DND-41 (cell line): ENCODE results near the gene SYTL2.

Experiments used
- EZH2 ChIP-seq: IDR thresholded peaks from 3 replicates; pipeline ENCODE4 v1.6.1; 2012; ENCODE audit warnings: borderline replicate concordance, low read depth, mild to moderate bottlenecking, moderate library complexity, low read length, inconsistent platforms; ENCODE audit not compliant: severe bottlenecking
- TF ChIP-seq, protein P1 (sequence below): IDR thresholded peaks from 2 replicates; pipeline ENCODE4 v1.5.1; 2012; ENCODE audit warnings: borderline replicate concordance, low read length, moderate library complexity, mild to moderate bottlenecking; ENCODE audit not compliant: poor library complexity, severe bottlenecking; ENCODE audit errors: extremely low read depth

DNA sequence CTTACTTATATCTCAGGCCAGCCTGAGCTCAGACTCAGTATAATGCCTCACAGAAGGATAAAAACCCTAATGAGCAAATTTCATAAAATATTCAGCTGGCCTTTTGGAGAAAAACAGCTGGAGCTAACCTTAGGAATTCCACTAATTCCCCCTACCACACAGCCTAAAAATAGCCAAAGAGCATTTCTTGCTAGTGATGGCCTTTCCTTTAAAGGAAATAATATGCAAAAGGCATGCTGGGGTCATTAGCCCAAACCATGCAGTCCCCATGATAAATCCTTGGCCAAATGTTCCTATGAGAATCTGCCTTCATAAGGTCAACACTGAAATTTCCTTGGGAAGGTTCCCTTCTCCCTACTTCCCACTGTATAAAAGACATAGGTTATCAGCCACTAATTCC is 38.2 kb downstream of the SYTL2 start:
- TF ChIP-seq, protein P1, sequence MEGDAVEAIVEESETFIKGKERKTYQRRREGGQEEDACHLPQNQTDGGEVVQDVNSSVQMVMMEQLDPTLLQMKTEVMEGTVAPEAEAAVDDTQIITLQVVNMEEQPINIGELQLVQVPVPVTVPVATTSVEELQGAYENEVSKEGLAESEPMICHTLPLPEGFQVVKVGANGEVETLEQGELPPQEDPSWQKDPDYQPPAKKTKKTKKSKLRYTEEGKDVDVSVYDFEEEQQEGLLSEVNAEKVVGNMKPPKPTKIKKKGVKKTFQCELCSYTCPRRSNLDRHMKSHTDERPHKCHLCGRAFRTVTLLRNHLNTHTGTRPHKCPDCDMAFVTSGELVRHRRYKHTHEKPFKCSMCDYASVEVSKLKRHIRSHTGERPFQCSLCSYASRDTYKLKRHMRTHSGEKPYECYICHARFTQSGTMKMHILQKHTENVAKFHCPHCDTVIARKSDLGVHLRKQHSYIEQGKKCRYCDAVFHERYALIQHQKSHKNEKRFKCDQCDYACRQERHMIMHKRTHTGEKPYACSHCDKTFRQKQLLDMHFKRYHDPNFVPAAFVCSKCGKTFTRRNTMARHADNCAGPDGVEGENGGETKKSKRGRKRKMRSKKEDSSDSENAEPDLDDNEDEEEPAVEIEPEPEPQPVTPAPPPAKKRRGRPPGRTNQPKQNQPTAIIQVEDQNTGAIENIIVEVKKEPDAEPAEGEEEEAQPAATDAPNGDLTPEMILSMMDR = no peak
- no peak for TF ChIP-seq EZH2
